Trophoblast cell (in vitro differentiated cells and primary cell): Measurements from ENCODE around the gene KMO.

Experiments
- DNase-seq, 2 donors: peaks; one replicate each; pipeline ENCODE4 v3.0.0-alpha.2; 2016
- H2AFZ ChIP-seq: 2 replicates; pipeline ENCODE4 v1.6.1; 2013; ENCODE audit warnings: low read length, moderate library complexity, mild to moderate bottlenecking; ENCODE audit not compliant: insufficient read depth, poor library complexity
- H2AK5ac ChIP-seq: 2 replicates; pipeline ENCODE4 v1.6.1; 2013; ENCODE audit warnings: mild to moderate bottlenecking, low read length
- H2BK120ac ChIP-seq: 2 replicates; pipeline ENCODE4 v1.6.1; 2013; ENCODE audit warnings: low read length, mild to moderate bottlenecking, moderate library complexity; ENCODE audit not compliant: insufficient read depth, poor library complexity
- H2BK12ac ChIP-seq: 2 replicates; pipeline ENCODE4 v1.6.1; 2013; ENCODE audit warnings: mild to moderate bottlenecking, low read length, moderate library complexity
- H2BK5ac ChIP-seq: 2 replicates; pipeline ENCODE4 v1.6.1; 2013; ENCODE audit warnings: low read length, low read depth, moderate library complexity, mild to moderate bottlenecking; ENCODE audit not compliant: poor library complexity
- H3K14ac ChIP-seq: 2 replicates; pipeline ENCODE4 v1.6.1; 2013; ENCODE audit warnings: mild to moderate bottlenecking, low read length
- H3K18ac ChIP-seq: 2 replicates; pipeline ENCODE4 v1.6.1; 2013; ENCODE audit warnings: mild to moderate bottlenecking, low read length
- H3K23ac ChIP-seq: 2 replicates; pipeline ENCODE4 v1.6.1; 2013; ENCODE audit warnings: low read length
- H3K27ac ChIP-seq: 2 replicates; pipeline ENCODE4 v1.5.1; 2013; ENCODE audit warnings: low read depth, mild to moderate bottlenecking, inconsistent platforms, low read length, moderate library complexity
- H3K27me3 ChIP-seq: 2 replicates; pipeline ENCODE4 v1.6.1; 2013; ENCODE audit warnings: inconsistent platforms, mild to moderate bottlenecking, low read length, moderate library complexity; ENCODE audit not compliant: insufficient read depth
- H3K36me3 ChIP-seq, 2 experiments: 1 replicate in 1 of 2; 2 replicates in 1 of 2; pipeline ENCODE4 v1.6.1; 2013; ENCODE audit warnings: low read length in 2 of 2, mild to moderate bottlenecking in 2 of 2, moderate library complexity in 1 of 2; ENCODE audit not compliant: insufficient read depth in 2 of 2, control insufficient read depth in 1 of 2
- H3K4ac ChIP-seq: 2 replicates; pipeline ENCODE4 v1.6.1; 2013; ENCODE audit warnings: low read depth, mild to moderate bottlenecking, low read length, moderate library complexity
- H3K4me1 ChIP-seq, 2 experiments: 1 replicate in 1 of 2; 2 replicates in 1 of 2; pipeline ENCODE4 v1.6.1; 2013; ENCODE audit warnings: low read length in 2 of 2, mild to moderate bottlenecking in 2 of 2, moderate library complexity in 1 of 2; ENCODE audit not compliant: insufficient read depth in 2 of 2, control insufficient read depth in 1 of 2
- H3K4me2 ChIP-seq: 2 replicates; pipeline ENCODE4 v1.6.1; 2013; ENCODE audit warnings: inconsistent platforms, mild to moderate bottlenecking, low read length, moderate library complexity
- H3K4me3 ChIP-seq: 2 replicates; pipeline ENCODE4 v1.5.1; 2013; ENCODE audit warnings: mild to moderate bottlenecking, low read depth, low read length, inconsistent platforms
- H3K79me1 ChIP-seq: one replicate; pipeline ENCODE4 v1.6.1; 2013; ENCODE audit warnings: low read length
- H3K79me2 ChIP-seq: 2 replicates; pipeline ENCODE4 v1.6.1; 2013; ENCODE audit warnings: low read length, mild to moderate bottlenecking; ENCODE audit not compliant: control insufficient read depth, insufficient read depth, poor library complexity
- H3K9ac ChIP-seq: 2 replicates; pipeline ENCODE4 v1.6.1; 2013; ENCODE audit warnings: mild to moderate bottlenecking, low read length
- H3K9me3 ChIP-seq: 2 replicates; pipeline ENCODE4 v1.6.1; 2013; ENCODE audit warnings: low read depth, mild to moderate bottlenecking, control low read depth, inconsistent platforms, low read length; ENCODE audit not compliant: insufficient read depth
- H4K12ac ChIP-seq: 2 replicates; pipeline ENCODE4 v1.6.1; 2013; ENCODE audit warnings: low read depth, mild to moderate bottlenecking, low read length, moderate library complexity
- H4K8ac ChIP-seq: 2 replicates; pipeline ENCODE4 v1.6.1; 2013; ENCODE audit warnings: low read depth, mild to moderate bottlenecking, low read length, moderate library complexity
- H4K91ac ChIP-seq: one replicate; pipeline ENCODE4 v1.6.1; 2013; ENCODE audit warnings: low read depth, mild to moderate bottlenecking, low read length, moderate library complexity
- WGBS: extraction: QIAGEN DNeasy Blood & Tissue Kit; methylation state at CpG from one replicate; pipeline ENCODE4 v1.1.7; 2013; ENCODE audit warnings: missing lambda C conversion rate; ENCODE audit not compliant: insufficient read length, insufficient coverage; ENCODE audit errors: extremely low coverage; 5-methylcytosine and 5-hydroxymethylcytosine counted together

Gene KMO

GRCh38 chr1:241637046-241637590 is 104.9 kb downstream of the KMO start:
- DNase-seq = peak; percentile 39 to 80
- Histone ChIP-seq H2BK12ac (no peak overlapping the region), H3K18ac (no peak overlapping the region), H2AK5ac (no peak overlapping the region), H3K27me3 (no peaks in the 10 kb centered on the region), H3K9me3 (peaks cover 3% of the 10 kb centered on the region), H2BK120ac (no peak overlapping the region), H3K27ac (peak overlapping the region; percentile 51), H3K4me3 (no peak overlapping the region), H3K4me1 (peaks cover 2 to 15% of the 10 kb centered on the region in 2 experiments), H2AFZ (no peak overlapping the region), H4K8ac (peak overlapping the region; percentile 13), H3K4me2 (peak overlapping the region; percentile 66), H2BK5ac (peak overlapping the region; percentile 56), H3K4ac (no peak overlapping the region), H3K79me2 (peaks cover 9% of the 10 kb centered on the region), H4K12ac (no peak overlapping the region), H3K9ac (no peak overlapping the region), H3K79me1 (peaks cover 10% of the 10 kb centered on the region), H3K23ac (no peak overlapping the region), H4K91ac (no peak overlapping the region), H3K36me3 (peaks cover 0 to 5% of the 10 kb centered on the region in 2 experiments), H3K14ac (no peak overlapping the region)

- Histone ChIP-seq H4K91ac (no peak overlapping the region), H3K23ac (no peak overlapping the region), H2BK12ac (no peak overlapping the region), H2BK5ac (peak overlapping the region; percentile 56), H4K8ac (peak overlapping the region; percentile 13), H2AK5ac (no peak overlapping the region), H3K79me1 (peaks cover 10% of the 10 kb centered on the region), H2BK120ac (no peak overlapping the region), H3K9me3 (peaks cover 3% of the 10 kb centered on the region), H2AFZ (no peak overlapping the region), H3K79me2 (peaks cover 9% of the 10 kb centered on the region), H3K4me3 (no peak overlapping the region), H3K27me3 (no peaks in the 10 kb centered on the region), H4K12ac (no peak overlapping the region), H3K36me3 (peaks cover 0 to 5% of the 10 kb centered on the region in 2 experiments), H3K9ac (no peak overlapping the region), H3K4me2 (peak overlapping the region; percentile 66), H3K14ac (no peak overlapping the region), H3K4ac (peak overlapping the region; percentile 2), H3K27ac (peak overlapping the region; percentile 51), H3K4me1 (peaks cover 2 to 15% of the 10 kb centered on the region in 2 experiments), H3K18ac (no peak overlapping the region)
- DNase-seq = peak; percentile 54 to 81
- no CpG with 5 or more reads among the region's 4 CpGs for WGBS
These were observed 105.4 kb downstream of the KMO start for GRCh38 chr1:241637604-241638003.

- H3K14ac ChIP-seq = no peak overlapping the region
- DNase-seq = peak in 1 of 2 donors; percentile 24
- H3K27ac ChIP-seq = peak overlapping the region; percentile 51
- peaks cover 0 to 5% of the 10 kb centered on the region in 2 experiments for H3K36me3 ChIP-seq
- no peaks in the 10 kb centered on the region for H3K27me3 ChIP-seq
- peaks cover 3% of the 10 kb centered on the region for H3K9me3 ChIP-seq
- H4K8ac ChIP-seq = no peak overlapping the region
- no peak overlapping the region for H3K4ac ChIP-seq
- no peak overlapping the region for H3K9ac ChIP-seq
- H2BK5ac ChIP-seq = no peak overlapping the region
- no peak overlapping the region for H4K12ac ChIP-seq
- no peak overlapping the region for H2AFZ ChIP-seq
- no peak overlapping the region for H2AK5ac ChIP-seq
- H4K91ac ChIP-seq = no peak overlapping the region
- peaks cover 2 to 15% of the 10 kb centered on the region in 2 experiments for H3K4me1 ChIP-seq
- H2BK12ac ChIP-seq = no peak overlapping the region
- H3K79me2 ChIP-seq = peaks cover 9% of the 10 kb centered on the region
- peaks cover 10% of the 10 kb centered on the region for H3K79me1 ChIP-seq
- no peak overlapping the region for H2BK120ac ChIP-seq
- peak overlapping the region; percentile 66 for H3K4me2 ChIP-seq
- WGBS = no CpG with 5 or more reads among the region's 5 CpGs
- H3K23ac ChIP-seq = no peak overlapping the region
- no peak overlapping the region for H3K18ac ChIP-seq
- H3K4me3 ChIP-seq = no peak overlapping the region
These were observed 106.0 kb downstream of the KMO start for GRCh38 chr1:241638099-241638682.

DNA sequence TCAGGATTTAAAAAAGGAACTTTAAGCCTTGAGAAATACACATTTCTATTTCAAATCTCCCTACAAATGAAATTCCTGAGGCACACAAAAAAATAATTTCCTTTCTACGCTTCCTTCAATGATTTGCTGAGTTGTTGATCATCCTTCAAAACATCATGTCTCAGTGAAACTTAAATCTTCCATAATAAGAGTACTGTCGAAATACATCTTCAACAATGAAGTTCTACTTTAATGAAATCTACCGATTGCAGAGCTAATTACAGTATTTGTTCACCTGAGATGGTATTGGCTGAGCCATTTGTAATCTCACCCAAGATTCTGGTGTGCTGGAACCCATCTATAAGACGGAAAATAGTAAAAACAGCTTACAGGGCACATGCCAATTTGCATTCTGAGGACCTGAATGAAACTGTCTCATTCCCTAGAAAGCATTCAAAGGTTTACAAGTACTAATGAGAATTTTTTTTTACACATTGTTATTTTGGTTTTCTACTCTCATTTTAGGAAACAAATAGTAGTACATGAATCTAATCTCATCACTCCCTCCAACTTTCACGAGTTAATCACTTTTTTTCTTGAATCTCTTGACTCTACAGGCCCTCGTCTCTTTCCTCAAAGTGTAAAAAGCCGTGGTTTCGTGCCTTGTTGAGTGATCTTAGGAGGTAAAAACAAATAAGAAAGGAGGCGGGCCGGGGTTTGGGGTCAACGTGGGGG is 106.9 kb downstream of the KMO start:
- Histone ChIP-seq H4K8ac (peak overlapping the region; percentile 51), H3K9me3 (peaks cover 3% of the 10 kb centered on the region), H4K91ac (peak overlapping the region; percentile 56), H3K4me2 (peak overlapping the region; percentile 88), H3K18ac (peak overlapping the region; percentile 65), H3K79me1 (peaks cover 10% of the 10 kb centered on the region), H3K36me3 (peaks cover 0 to 5% of the 10 kb centered on the region in 2 experiments), H3K27me3 (no peaks in the 10 kb centered on the region), H3K27ac (no peak overlapping the region), H3K79me2 (peaks cover 9% of the 10 kb centered on the region), H3K4ac (peak overlapping the region; percentile 91), H3K14ac (no peak overlapping the region), H3K4me1 (peaks cover 2 to 14% of the 10 kb centered on the region in 2 experiments), H2BK5ac (peak overlapping the region; percentile 20), H3K23ac (no peak overlapping the region), H2BK12ac (no peak overlapping the region), H2AK5ac (no peak overlapping the region), H4K12ac (peak overlapping the region; percentile 46), H2BK120ac (no peak overlapping the region), H3K4me3 (peak overlapping the region; percentile 85), H2AFZ (peak overlapping the region; percentile 84), H3K9ac (peak overlapping the region; percentile 31)
- no CpG with 5 or more reads among the region's 11 CpGs for WGBS
- peak in 1 of 2 donors; percentile 15 for DNase-seq
